ENCODE data around the gene INCA1.

GRCh38 chr17:5045496-5045895 is 48.2 kb upstream of the INCA1 start:
- no peak for TF ChIP-seq CTCF (IDR thresholded peaks at IDR 0.05; ENCODE audit: insufficient read depth, low read length, poor library complexity, severe bottlenecking)
- TF ChIP-seq EZH2phosphoT487 (conservative IDR thresholded peaks at IDR 0.05; ENCODE audit: low read length): no peak
